ENCODE results near the gene NSD1. TPM values are rescaled to one million over a fixed set of nuclear protein-coding genes. Genes with fewer than 3 reads are reported as not detected.
"Not testable (repeated sequence)": the region's sequence is repeated elsewhere in the genome, so short reads cannot be mapped to it uniquely, and the experiment has no call there.

The NSD1 gene
- total RNA-seq, 4 donors from 2014 or later = 41.1 to 58.4 (median 49.5) TPM

DNA sequence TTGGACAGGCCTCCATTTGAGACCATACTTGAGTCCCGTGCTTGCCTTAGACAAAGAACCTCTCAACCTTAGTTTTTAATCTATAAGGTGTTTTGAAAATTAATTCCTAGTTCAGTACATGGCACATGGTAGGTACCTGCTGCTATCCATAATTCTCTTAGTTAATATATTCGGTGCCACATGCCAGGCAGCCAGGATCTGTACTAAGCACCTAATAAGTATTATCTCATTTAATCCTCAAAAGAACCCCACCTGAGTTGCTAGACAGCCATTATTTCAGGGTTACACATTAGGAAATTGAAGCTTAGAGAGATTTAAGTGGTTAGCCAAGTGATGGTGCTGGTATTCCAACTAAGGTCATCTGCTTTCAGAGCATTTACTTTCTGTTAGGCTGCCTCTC, 29.9 kb downstream of the NSD1 start:
- peaks cover 0 to 24% of the 10 kb centered on the region in 2 donors for H3K36me3 ChIP-seq
- no peaks in the 10 kb centered on the region for H3K27me3 ChIP-seq
- 89 to 100% methylated on average over 2 of the region's 2 CpGs for WGBS, 2 donors (ENCODE audit: low coverage in 1 of 2)
- H3K4me3 ChIP-seq = no peak overlapping the region
- peaks cover 0 to 8% (median 0%) of the 10 kb centered on the region in 3 donors for H3K4me1 ChIP-seq
- no peaks in the 10 kb centered on the region for H3K9me3 ChIP-seq
- H3K27ac ChIP-seq = no peak overlapping the region
- TF ChIP-seq, protein P1, sequence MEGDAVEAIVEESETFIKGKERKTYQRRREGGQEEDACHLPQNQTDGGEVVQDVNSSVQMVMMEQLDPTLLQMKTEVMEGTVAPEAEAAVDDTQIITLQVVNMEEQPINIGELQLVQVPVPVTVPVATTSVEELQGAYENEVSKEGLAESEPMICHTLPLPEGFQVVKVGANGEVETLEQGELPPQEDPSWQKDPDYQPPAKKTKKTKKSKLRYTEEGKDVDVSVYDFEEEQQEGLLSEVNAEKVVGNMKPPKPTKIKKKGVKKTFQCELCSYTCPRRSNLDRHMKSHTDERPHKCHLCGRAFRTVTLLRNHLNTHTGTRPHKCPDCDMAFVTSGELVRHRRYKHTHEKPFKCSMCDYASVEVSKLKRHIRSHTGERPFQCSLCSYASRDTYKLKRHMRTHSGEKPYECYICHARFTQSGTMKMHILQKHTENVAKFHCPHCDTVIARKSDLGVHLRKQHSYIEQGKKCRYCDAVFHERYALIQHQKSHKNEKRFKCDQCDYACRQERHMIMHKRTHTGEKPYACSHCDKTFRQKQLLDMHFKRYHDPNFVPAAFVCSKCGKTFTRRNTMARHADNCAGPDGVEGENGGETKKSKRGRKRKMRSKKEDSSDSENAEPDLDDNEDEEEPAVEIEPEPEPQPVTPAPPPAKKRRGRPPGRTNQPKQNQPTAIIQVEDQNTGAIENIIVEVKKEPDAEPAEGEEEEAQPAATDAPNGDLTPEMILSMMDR (IDR thresholded peaks at IDR 0.05) = no peak
- TF ChIP-seq POLR2A (IDR thresholded peaks at IDR 0.05) = no peak
- TF ChIP-seq EP300 (IDR thresholded peaks at IDR 0.05) = no peak
- TF ChIP-seq POLR2AphosphoS5 (IDR thresholded peaks at IDR 0.05) = no peak
- ATAC-seq = no peak

DNA sequence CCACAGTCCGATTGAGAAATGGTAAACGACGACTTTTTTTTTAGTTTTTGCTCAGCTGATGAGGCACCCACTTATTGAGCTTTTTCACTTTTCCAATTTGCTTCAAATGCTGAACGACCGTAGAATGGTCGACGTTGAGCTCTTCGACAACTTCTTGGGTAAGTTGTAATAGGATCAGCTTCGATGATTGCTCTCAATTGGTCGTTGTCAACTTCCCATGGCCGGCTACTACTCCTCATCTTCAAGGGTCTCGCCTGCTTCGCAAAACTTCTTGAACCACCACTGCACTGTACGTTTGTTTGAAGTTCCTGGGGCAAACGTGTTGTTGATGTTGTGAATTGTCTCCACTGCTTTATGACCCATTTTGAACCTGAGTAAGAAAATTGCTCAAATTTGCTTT, 35.7 kb downstream of the NSD1 start:
- H3K4me1 ChIP-seq = peaks cover 0 to 19% (median 2%) of the 10 kb centered on the region in 3 donors
- 88 to 92% methylated on average over 12 of the region's 15 CpGs for WGBS, 2 donors (ENCODE audit: low coverage in 1 of 2)
- H3K36me3 ChIP-seq = peaks cover 0 to 18% of the 10 kb centered on the region in 2 donors
- TF ChIP-seq, protein P1 (IDR thresholded peaks at IDR 0.05) = no peak
- no peak for TF ChIP-seq POLR2AphosphoS5 (IDR thresholded peaks at IDR 0.05)
- TF ChIP-seq POLR2A (IDR thresholded peaks at IDR 0.05) = no peak
- no peak for TF ChIP-seq EP300 (IDR thresholded peaks at IDR 0.05)
- no peak overlapping the region for H3K4me3 ChIP-seq
- no peaks in the 10 kb centered on the region for H3K27me3 ChIP-seq
- H3K27ac ChIP-seq = no peak overlapping the region
- H3K9me3 ChIP-seq = no peaks in the 10 kb centered on the region
- no peak for ATAC-seq

DNA sequence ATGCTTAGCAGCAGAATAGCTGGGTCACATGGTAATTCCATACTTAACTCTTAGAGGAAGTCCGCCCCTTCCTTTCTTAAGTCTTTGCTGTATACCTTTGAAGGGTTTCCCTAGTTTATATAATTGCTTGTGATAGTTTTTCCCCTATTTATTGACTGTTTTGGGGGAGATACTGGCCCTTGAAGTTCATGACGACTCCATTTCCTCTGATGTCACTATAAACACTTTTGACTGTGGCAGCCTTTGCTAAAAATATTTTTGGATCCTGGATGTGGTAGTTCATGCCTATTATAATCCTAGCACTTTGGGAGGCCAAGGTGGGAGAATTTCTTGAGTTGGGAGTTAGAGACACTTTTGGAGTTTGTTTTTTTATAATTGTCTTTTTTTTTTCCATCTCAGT, 38.4 kb downstream of the NSD1 start:
- WGBS, 2 donors (ENCODE audit: low coverage in 1 of 2) = 56 to 64% methylated on average over 2 of the region's 2 CpGs
- no peak for ATAC-seq
- Histone ChIP-seq H3K9me3 (no peaks in the 10 kb centered on the region), H3K4me1 (peaks cover 2 to 32% (median 2%) of the 10 kb centered on the region in 3 donors), H3K27me3 (no peaks in the 10 kb centered on the region), H3K36me3 (peaks cover 0 to 8% of the 10 kb centered on the region in 2 donors), H3K27ac (no peak overlapping the region), H3K4me3 (no peak overlapping the region)
- TF ChIP-seq, protein P1 (IDR thresholded peaks at IDR 0.05) = no peak
- no peak for TF ChIP-seq POLR2AphosphoS5 (IDR thresholded peaks at IDR 0.05)
- TF ChIP-seq EP300 (IDR thresholded peaks at IDR 0.05) = no peak
- TF ChIP-seq POLR2A (IDR thresholded peaks at IDR 0.05) = no peak

DNA sequence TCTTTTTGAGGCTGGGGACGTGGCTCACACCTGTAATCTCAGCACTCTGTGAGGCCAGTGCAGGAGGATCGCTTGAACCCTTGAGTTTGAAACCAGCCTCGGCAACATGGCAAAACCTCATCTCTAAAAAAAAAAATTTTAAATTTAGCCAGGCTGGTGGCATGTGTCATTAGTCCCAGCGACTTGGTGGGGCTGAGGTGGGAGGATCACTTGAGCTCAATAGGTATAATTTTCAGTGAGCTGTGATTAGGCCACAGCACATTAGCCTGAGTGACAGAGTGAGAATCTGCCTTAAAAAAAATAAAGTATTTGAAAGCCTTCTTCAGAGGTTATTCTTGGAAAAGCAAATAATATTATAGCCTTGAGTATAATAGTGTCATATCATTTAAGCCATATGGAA, 41.8 kb downstream of the NSD1 start:
- Histone ChIP-seq H3K36me3 (no peaks in the 10 kb centered on the region), H3K9me3 (no peaks in the 10 kb centered on the region), H3K27ac (no peak overlapping the region), H3K4me1 (peaks cover 2 to 48% (median 2%) of the 10 kb centered on the region in 3 donors), H3K4me3 (no peak overlapping the region), H3K27me3 (no peaks in the 10 kb centered on the region)
- TF ChIP-seq POLR2A (IDR thresholded peaks at IDR 0.05) (no peak), EP300 (IDR thresholded peaks at IDR 0.05) (no peak), POLR2AphosphoS5 (IDR thresholded peaks at IDR 0.05) (no peak)
- 72% methylated on average over 4 of the region's 4 CpGs; no CpG with 5 or more reads in 1 of the 2 donors for WGBS, 2 donors (ENCODE audit: low coverage in 1 of 2)
- no peak for ATAC-seq

DNA sequence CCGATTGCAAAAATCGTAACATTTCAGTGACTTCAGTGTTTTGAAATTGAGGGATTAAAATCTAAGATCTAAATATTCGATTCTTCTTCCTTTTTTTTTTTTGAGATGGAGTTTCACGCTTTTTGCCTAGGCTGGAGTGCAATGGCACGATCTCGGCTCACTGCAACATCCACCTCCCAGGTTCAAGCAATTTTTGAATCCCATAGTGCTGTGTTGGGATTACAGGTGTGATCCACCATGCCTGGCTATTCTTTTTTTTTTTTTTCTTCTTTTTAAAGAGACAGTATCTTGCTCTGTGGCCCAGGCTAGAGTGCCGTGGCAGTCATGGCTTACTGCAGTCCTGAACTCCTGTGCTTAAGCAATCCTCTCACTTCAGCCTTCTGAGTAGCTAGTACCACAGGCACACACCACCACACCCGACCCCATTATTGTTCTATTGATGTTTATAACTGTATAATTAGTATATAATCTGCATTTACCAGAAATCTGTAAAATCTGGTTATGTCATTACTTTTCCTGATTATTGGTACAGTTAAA, 42.7 kb downstream of the NSD1 start:
- 78 to 82% methylated on average over 6 to 8 of the region's 8 CpGs for WGBS, 2 donors (ENCODE audit: low coverage in 1 of 2)

DNA sequence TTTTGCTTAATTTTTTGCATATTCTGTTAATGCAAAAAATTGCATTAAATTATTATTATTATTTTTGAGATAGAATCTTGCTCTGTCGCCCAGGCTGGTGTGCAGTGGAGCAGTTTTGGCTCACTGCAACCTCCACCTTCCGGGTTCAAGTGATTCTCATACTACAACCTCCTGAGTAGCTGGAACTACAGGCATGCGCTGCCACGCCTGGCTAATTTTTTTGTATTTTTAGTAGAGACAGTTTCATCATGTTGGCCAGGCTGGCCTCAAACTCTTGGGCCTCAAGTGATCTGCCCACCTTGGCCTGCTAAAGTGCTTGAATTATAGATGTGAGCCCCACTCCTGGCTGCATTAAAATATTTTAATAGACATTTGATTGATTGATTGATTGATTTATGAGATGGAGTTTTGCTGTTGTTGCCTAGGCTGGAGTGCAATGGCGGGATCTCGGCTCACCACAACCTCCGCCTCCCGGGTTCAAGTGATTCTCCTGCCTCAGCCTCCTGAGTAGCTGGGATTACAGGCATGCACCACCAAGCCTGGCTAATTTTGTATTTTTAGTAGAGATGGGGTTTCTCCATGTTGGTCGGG, 44.4 kb downstream of the NSD1 start:
- H3K9me3 ChIP-seq, H3K27me3 ChIP-seq, ATAC-seq, H3K27ac ChIP-seq, H3K36me3 ChIP-seq, H3K4me3 ChIP-seq: not testable (repeated sequence)
- peaks cover 0 to 38% (median 2%) of the 10 kb centered on the region in 3 donors for H3K4me1 ChIP-seq
- WGBS, 2 donors (ENCODE audit: low coverage in 1 of 2) = 83 to 96% methylated on average over 2 to 9 of the region's 9 CpGs

More for the DNA sequence above, 42.7 kb downstream of the NSD1 start:
- Histone ChIP-seq H3K27me3 (no peaks in the 10 kb centered on the region), H3K4me3 (no peak overlapping the region), H3K9me3 (no peaks in the 10 kb centered on the region), H3K4me1 (peaks cover 2 to 48% (median 2%) of the 10 kb centered on the region in 3 donors), H3K27ac (no peak overlapping the region), H3K36me3 (no peaks in the 10 kb centered on the region)
- ATAC-seq = no peak
- TF ChIP-seq POLR2A (IDR thresholded peaks at IDR 0.05) = no peak
- TF ChIP-seq, protein P1 (IDR thresholded peaks at IDR 0.05) = no peak
- no peak for TF ChIP-seq EP300 (IDR thresholded peaks at IDR 0.05)
- no peak for TF ChIP-seq POLR2AphosphoS5 (IDR thresholded peaks at IDR 0.05)

All from gastroesophageal sphincter (tissue), 4 donors.